ENCODE results near the gene FPR2.

The FPR2 gene

GRCh38 chr19:51760697-51761356 is at the start of gene FPR2:
TSS of gene FPR2 (plus strand) at chr19:51761180. CDS start at chr19:51768659, 7,479 bp downstream.
- TF ChIP-seq CTCF (conservative IDR thresholded peaks at IDR 0.05; ENCODE audit: control insufficient read depth, insufficient read depth, low read depth, low read length) = no peak
- no peak within 1 kb of the TSS for H3K4me3 ChIP-seq (ENCODE audit: control insufficient read depth, low read depth, low read length)
- no peak for DNase-seq (ENCODE audit: low read depth)

GRCh38 chr19:51711702-51712101 is 49.3 kb upstream of the FPR2 start:
- no peak overlapping the region for H3K4me3 ChIP-seq (ENCODE audit: control insufficient read depth, low read depth, low read length)
- no peak for TF ChIP-seq CTCF (conservative IDR thresholded peaks at IDR 0.05; ENCODE audit: control insufficient read depth, insufficient read depth, low read depth, low read length)
- no peak for DNase-seq (ENCODE audit: low read depth)

- peak; percentile 55 for DNase-seq (ENCODE audit: low read depth)
- no peak overlapping the region for H3K4me3 ChIP-seq (ENCODE audit: control insufficient read depth, low read depth, low read length)
- peak; percentile 36 for TF ChIP-seq CTCF (conservative IDR thresholded peaks at IDR 0.05; ENCODE audit: control insufficient read depth, insufficient read depth, low read depth, low read length)
These were observed 48.4 kb upstream of the FPR2 start for GRCh38 chr19:51712461-51713081.

- H3K4me3 ChIP-seq (ENCODE audit: control insufficient read depth, low read depth, low read length) = no peak overlapping the region
- DNase-seq (ENCODE audit: low read depth) = no peak
- no peak for TF ChIP-seq CTCF (conservative IDR thresholded peaks at IDR 0.05; ENCODE audit: control insufficient read depth, insufficient read depth, low read depth, low read length)
These were observed 47.4 kb upstream of the FPR2 start for GRCh38 chr19:51713319-51714285.

DNA sequence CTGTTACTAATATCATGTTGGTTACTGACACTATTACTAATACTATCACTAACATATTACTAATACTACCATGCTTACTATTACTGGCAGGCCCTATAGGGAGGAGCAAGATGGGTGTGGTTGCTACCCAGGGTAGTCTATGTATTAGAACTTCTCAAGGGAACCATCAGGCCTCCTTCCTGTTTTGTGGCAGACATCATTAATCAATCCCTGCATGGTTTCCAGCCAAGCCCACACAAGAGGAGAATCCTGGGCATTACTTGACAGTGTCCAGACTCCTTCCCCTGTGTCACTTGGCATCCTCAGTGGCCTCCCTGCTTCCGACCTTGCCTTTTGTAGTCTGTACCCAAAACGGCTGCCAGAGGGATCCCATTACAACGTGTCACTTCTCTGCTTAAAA is 46.1 kb upstream of the FPR2 start:
- no peak overlapping the region for H3K4me3 ChIP-seq (ENCODE audit: control insufficient read depth, low read depth, low read length)
- no peak for TF ChIP-seq CTCF (conservative IDR thresholded peaks at IDR 0.05; ENCODE audit: control insufficient read depth, insufficient read depth, low read depth, low read length)
- DNase-seq (ENCODE audit: low read depth) = peak; percentile 67

GRCh38 chr19:51715850-51716249 is 45.1 kb upstream of the FPR2 start:
- no peak for DNase-seq (ENCODE audit: low read depth)
- no peak overlapping the region for H3K4me3 ChIP-seq (ENCODE audit: control insufficient read depth, low read depth, low read length)
- no peak for TF ChIP-seq CTCF (conservative IDR thresholded peaks at IDR 0.05; ENCODE audit: control insufficient read depth, insufficient read depth, low read depth, low read length)

Data from fibroblast of mammary gland (primary cell).